ENCODE data around the gene MPND.

- no peak for TF ChIP-seq ZNF8 (CRISPR knock-in tag; IDR thresholded peaks at IDR 0.05)
- TF ChIP-seq ZNF70 (CRISPR knock-in tag; IDR thresholded peaks at IDR 0.05): no peak
These were observed 36.9 kb downstream of the MPND start for GRCh38 chr19:4380254-4380727.
